GM23338 (cell line): ENCODE measurements around the gene BCR. TPM values are rescaled to one million over a fixed set of nuclear protein-coding genes. Genes with fewer than 3 reads are reported as not detected.

Source experiments
- ATAC-seq: fragments of 200-7000 bp; cut with Tn5 transposase; 3 replicates; pipeline ENCODE4 v1.9.1; 2020
- DNase-seq: peaks from one replicate; pipeline ENCODE4 v3.0.0-alpha.2; 2015; ENCODE audit warnings: low spot score
- H2AFZ ChIP-seq: fragments of 200-600 bp; sonication (generic); 2 replicates; pipeline ENCODE4 v1.8.0; 2016; ENCODE audit warnings: antibody characterized with exemption, mild to moderate bottlenecking, moderate library complexity
- H3F3A ChIP-seq: fragments of 200-600 bp; sonication (generic); replicated peaks from 2 replicates; pipeline ENCODE4 v1.8.0; 2017; ENCODE audit warnings: antibody characterized with exemption, mixed run types, low read depth
- H3K27ac ChIP-seq: fragments of 200-600 bp; sonication (generic); 2 replicates; pipeline ENCODE4 v1.6.1; 2016; ENCODE audit warnings: low read depth
- H3K27me3 ChIP-seq: fragments of 200-600 bp; sonication (generic); 2 replicates; pipeline ENCODE4 v1.8.0; 2016; ENCODE audit warnings: mild to moderate bottlenecking, mixed run types, moderate library complexity; ENCODE audit not compliant: insufficient read depth
- H3K36me3 ChIP-seq: fragments of 200-600 bp; sonication (generic); 2 replicates; pipeline ENCODE4 v1.8.0; 2016; ENCODE audit warnings: mild to moderate bottlenecking; ENCODE audit not compliant: insufficient read depth
- H3K4me1 ChIP-seq: fragments of 200-600 bp; sonication (generic); 2 replicates; pipeline ENCODE4 v1.8.0; 2016; ENCODE audit warnings: mild to moderate bottlenecking, moderate library complexity; ENCODE audit not compliant: insufficient read depth
- H3K4me2 ChIP-seq: fragments of 200-600 bp; sonication (generic); 2 replicates; pipeline ENCODE4 v1.7.1; 2017; ENCODE audit warnings: mixed run types
- H3K4me3 ChIP-seq: fragments of 200-600 bp; sonication (generic); 2 replicates; pipeline ENCODE4 v1.6.1; 2016; ENCODE audit warnings: mixed run types
- H3K79me2 ChIP-seq: fragments of 200-600 bp; sonication (generic); replicated peaks from 2 replicates; pipeline ENCODE4 v1.8.0; 2017; ENCODE audit warnings: mild to moderate bottlenecking; ENCODE audit not compliant: insufficient read depth
- H3K9me2 ChIP-seq: fragments of 200-600 bp; sonication (generic); 2 replicates; pipeline ENCODE4 v1.8.0; 2017; ENCODE audit not compliant: insufficient read depth
- H4K20me1 ChIP-seq: fragments of 200-600 bp; sonication (generic); replicated peaks from 2 replicates; pipeline ENCODE4 v1.8.0; 2017; ENCODE audit warnings: mild to moderate bottlenecking; ENCODE audit not compliant: insufficient read depth
- H3K27ac Mint-ChIP-seq: 2 replicates; pipeline ENCODE4 v1.8.0; 2020; ENCODE audit warnings: inconsistent platforms, mild to moderate bottlenecking, moderate library complexity, mixed read lengths
- H3K27me3 Mint-ChIP-seq: 3 replicates; pipeline ENCODE4 v1.8.0; 2022; ENCODE audit warnings: low read depth, mild to moderate bottlenecking, moderate library complexity, mixed read lengths, inconsistent platforms; ENCODE audit not compliant: insufficient read depth, poor library complexity
- H3K36me3 Mint-ChIP-seq: 3 replicates; pipeline ENCODE4 v1.8.0; 2021; ENCODE audit warnings: low read depth, mild to moderate bottlenecking, inconsistent platforms, moderate library complexity, mixed read lengths
- H3K4me1 Mint-ChIP-seq: 3 replicates; pipeline ENCODE4 v1.8.0; 2020; ENCODE audit warnings: mild to moderate bottlenecking, inconsistent platforms, mixed read lengths
- H3K4me3 Mint-ChIP-seq: 3 replicates; pipeline ENCODE4 v1.8.0; 2021; ENCODE audit warnings: moderate library complexity, mild to moderate bottlenecking, inconsistent platforms, mixed read lengths
- H3K9me3 Mint-ChIP-seq: 3 replicates; pipeline ENCODE4 v1.8.0; 2020; ENCODE audit warnings: moderate library complexity, mild to moderate bottlenecking, inconsistent platforms, mixed read lengths
- CREB1 ChIP-seq: fragments of 250-450 bp; sonication (Bioruptor Pico); IDR thresholded peaks from 2 replicates; pipeline ENCODE4 v1.5.0; 2020; ENCODE audit warnings: low read depth, mild to moderate bottlenecking, moderate library complexity
- CTCF ChIP-seq, 2 experiments: fragments of 200-600 bp in 1 of 2; sonication (generic) in 1 of 2; conservative IDR thresholded peaks; 2 replicates each; pipeline versions ENCODE4 v1.5.1 to v1.6.1; 2016 to 2017; ENCODE audit warnings: antibody characterized with exemption in 2 of 2, low read depth in 2 of 2, mild to moderate bottlenecking in 2 of 2, moderate library complexity in 1 of 2
- EZH2 ChIP-seq: fragments of 200-600 bp; sonication (generic); IDR thresholded peaks from one replicate; pipeline ENCODE4 v1.8.0; 2017; ENCODE audit warnings: antibody characterized with exemption, mild to moderate bottlenecking, low read depth; ENCODE audit not compliant: unreplicated experiment
- EZH2phosphoT487 ChIP-seq: fragments of 200-600 bp; sonication (generic); IDR thresholded peaks from one replicate; pipeline ENCODE4 v1.8.1; 2018; ENCODE audit warnings: antibody characterized with exemption; ENCODE audit not compliant: unreplicated experiment
- JUNB ChIP-seq: IDR thresholded peaks from one replicate; pipeline ENCODE4 v1.6.1; 2016; ENCODE audit warnings: antibody characterized with exemption; ENCODE audit not compliant: unreplicated experiment
- NANOG ChIP-seq: IDR thresholded peaks from 2 replicates; pipeline ENCODE4 v1.6.1; 2016; ENCODE audit warnings: antibody characterized with exemption, borderline replicate concordance
- POLR2AphosphoS5 ChIP-seq: IDR thresholded peaks from 2 replicates; pipeline ENCODE4 v1.6.1; 2016; ENCODE audit warnings: antibody characterized with exemption, low read depth
- REST ChIP-seq: IDR thresholded peaks from one replicate; pipeline ENCODE4 v1.6.1; 2018; ENCODE audit warnings: antibody characterized with exemption; ENCODE audit not compliant: unreplicated experiment
- STAT1 ChIP-seq: IDR thresholded peaks from one replicate; pipeline ENCODE4 v1.6.1; 2016; ENCODE audit warnings: antibody characterized with exemption; ENCODE audit not compliant: unreplicated experiment
- ZNF114 ChIP-seq: fragments of 250-450 bp; sonication (Bioruptor Pico); IDR thresholded peaks from 2 replicates; pipeline ENCODE4 v1.5.0; 2020; ENCODE audit warnings: mild to moderate bottlenecking, moderate library complexity
- ZNF331 ChIP-seq: fragments of 250-450 bp; sonication (Bioruptor Pico); IDR thresholded peaks from 2 replicates; pipeline ENCODE4 v1.5.0; 2020; ENCODE audit warnings: low read depth, mild to moderate bottlenecking, moderate library complexity
- polyA plus RNA-seq: library from polyadenylated mRNA; unstranded; fragments of >200 nt; fragmentation: Nextera tagmentation; extraction: Ambion mirVana; gene quantifications from 2 replicates; pipeline ENCODE4 v1.2.1, GENCODE V29; 2016
- total RNA-seq: library from RNA; depleted of rRNA; stranded (reverse); fragments of >200 nt; shearing (Covaris generic); gene quantifications from 2 replicates; pipeline ENCODE4 v1.2.3, GENCODE V29; 2014
- TF ChIP-seq, protein P1 (sequence below): fragments of 250-450 bp; sonication (Bioruptor Pico); IDR thresholded peaks from 2 replicates; pipeline ENCODE4 v1.5.0; 2020; ENCODE audit warnings: mild to moderate bottlenecking, moderate library complexity
- TF ChIP-seq, protein P2 (sequence below): IDR thresholded peaks from 2 replicates; pipeline ENCODE4 v1.6.1; 2016; ENCODE audit warnings: antibody characterized with exemption

The BCR gene
- total and polyA plus RNA-seq, 2 experiments from 2014 or later, result 17.7 to 121 TPM

DNA sequence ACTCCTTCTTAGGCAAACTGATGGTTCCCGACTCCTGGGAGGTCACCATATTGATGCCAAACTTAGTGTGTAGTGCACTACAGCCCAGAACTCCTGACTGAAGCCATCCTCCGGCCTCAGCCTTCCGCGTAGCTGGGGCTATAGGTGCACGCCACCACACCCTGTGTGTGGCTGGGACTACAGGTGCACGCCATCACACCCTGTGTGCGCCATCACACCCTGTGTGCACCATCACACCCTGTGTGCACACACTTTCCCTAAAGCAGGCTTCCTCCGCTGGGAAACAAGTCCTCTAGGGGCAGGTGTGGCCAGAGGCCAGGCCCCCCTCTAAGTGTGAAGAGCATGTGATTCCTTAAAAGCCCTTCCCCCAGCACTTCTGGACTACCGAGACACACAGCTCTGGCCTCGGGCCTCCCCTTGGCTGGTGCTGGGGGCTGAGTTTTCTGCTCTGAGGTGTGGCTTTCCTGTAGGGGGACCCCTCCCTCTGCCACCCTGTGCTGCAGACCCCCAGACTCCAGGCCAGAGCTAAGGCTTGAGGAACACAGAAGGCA, 81.7 kb downstream of the BCR start:
- Mint-ChIP-seq H3K4me3 (no peak overlapping the region), H3K9me3 (no peaks in the 10 kb centered on the region; the same call in 2 of the 3 replicates), H3K36me3 (peaks cover 47% of the 10 kb centered on the region), H3K27me3 (peaks cover 5% of the 10 kb centered on the region), H3K4me1 (peaks cover 29% of the 10 kb centered on the region), H3K27ac (no peak overlapping the region; the same call in 1 of the 2 replicates)
- Histone ChIP-seq H3K79me2 (peaks cover 30% of the 10 kb centered on the region), H3F3A (0 out of 2 replicates have a peak, but pooled peaks cover 4% of the 10 kb centered on the region), H3K4me3 (no peak overlapping the region), H3K4me2 (no peak overlapping the region), H4K20me1 (peaks cover 14% of the 10 kb centered on the region), H3K27ac (no peak overlapping the region), H3K9me2 (no peaks in the 10 kb centered on the region), H3K4me1 (peaks cover 9% of the 10 kb centered on the region), H3K27me3 (no peaks in the 10 kb centered on the region), H3K36me3 (no peaks in the 10 kb centered on the region), H2AFZ (no peak overlapping the region)
- DNase-seq, result no peak
- no peak for ATAC-seq
- TF ChIP-seq NANOG (no peak), STAT1 (no peak), JUNB (no peak), REST (no peak), ZNF331 (CRISPR knock-in tag) (no peak), CTCF (conservative IDR thresholded peaks at IDR 0.05; ENCODE audit: low read depth in 2 of 2) (no peak), EZH2phosphoT487 (no peak), POLR2AphosphoS5 (no peak), ZNF114 (CRISPR knock-in tag) (no peak), EZH2 (no peak), CREB1 (CRISPR knock-in tag) (no peak)
- TF ChIP-seq, protein P1, sequence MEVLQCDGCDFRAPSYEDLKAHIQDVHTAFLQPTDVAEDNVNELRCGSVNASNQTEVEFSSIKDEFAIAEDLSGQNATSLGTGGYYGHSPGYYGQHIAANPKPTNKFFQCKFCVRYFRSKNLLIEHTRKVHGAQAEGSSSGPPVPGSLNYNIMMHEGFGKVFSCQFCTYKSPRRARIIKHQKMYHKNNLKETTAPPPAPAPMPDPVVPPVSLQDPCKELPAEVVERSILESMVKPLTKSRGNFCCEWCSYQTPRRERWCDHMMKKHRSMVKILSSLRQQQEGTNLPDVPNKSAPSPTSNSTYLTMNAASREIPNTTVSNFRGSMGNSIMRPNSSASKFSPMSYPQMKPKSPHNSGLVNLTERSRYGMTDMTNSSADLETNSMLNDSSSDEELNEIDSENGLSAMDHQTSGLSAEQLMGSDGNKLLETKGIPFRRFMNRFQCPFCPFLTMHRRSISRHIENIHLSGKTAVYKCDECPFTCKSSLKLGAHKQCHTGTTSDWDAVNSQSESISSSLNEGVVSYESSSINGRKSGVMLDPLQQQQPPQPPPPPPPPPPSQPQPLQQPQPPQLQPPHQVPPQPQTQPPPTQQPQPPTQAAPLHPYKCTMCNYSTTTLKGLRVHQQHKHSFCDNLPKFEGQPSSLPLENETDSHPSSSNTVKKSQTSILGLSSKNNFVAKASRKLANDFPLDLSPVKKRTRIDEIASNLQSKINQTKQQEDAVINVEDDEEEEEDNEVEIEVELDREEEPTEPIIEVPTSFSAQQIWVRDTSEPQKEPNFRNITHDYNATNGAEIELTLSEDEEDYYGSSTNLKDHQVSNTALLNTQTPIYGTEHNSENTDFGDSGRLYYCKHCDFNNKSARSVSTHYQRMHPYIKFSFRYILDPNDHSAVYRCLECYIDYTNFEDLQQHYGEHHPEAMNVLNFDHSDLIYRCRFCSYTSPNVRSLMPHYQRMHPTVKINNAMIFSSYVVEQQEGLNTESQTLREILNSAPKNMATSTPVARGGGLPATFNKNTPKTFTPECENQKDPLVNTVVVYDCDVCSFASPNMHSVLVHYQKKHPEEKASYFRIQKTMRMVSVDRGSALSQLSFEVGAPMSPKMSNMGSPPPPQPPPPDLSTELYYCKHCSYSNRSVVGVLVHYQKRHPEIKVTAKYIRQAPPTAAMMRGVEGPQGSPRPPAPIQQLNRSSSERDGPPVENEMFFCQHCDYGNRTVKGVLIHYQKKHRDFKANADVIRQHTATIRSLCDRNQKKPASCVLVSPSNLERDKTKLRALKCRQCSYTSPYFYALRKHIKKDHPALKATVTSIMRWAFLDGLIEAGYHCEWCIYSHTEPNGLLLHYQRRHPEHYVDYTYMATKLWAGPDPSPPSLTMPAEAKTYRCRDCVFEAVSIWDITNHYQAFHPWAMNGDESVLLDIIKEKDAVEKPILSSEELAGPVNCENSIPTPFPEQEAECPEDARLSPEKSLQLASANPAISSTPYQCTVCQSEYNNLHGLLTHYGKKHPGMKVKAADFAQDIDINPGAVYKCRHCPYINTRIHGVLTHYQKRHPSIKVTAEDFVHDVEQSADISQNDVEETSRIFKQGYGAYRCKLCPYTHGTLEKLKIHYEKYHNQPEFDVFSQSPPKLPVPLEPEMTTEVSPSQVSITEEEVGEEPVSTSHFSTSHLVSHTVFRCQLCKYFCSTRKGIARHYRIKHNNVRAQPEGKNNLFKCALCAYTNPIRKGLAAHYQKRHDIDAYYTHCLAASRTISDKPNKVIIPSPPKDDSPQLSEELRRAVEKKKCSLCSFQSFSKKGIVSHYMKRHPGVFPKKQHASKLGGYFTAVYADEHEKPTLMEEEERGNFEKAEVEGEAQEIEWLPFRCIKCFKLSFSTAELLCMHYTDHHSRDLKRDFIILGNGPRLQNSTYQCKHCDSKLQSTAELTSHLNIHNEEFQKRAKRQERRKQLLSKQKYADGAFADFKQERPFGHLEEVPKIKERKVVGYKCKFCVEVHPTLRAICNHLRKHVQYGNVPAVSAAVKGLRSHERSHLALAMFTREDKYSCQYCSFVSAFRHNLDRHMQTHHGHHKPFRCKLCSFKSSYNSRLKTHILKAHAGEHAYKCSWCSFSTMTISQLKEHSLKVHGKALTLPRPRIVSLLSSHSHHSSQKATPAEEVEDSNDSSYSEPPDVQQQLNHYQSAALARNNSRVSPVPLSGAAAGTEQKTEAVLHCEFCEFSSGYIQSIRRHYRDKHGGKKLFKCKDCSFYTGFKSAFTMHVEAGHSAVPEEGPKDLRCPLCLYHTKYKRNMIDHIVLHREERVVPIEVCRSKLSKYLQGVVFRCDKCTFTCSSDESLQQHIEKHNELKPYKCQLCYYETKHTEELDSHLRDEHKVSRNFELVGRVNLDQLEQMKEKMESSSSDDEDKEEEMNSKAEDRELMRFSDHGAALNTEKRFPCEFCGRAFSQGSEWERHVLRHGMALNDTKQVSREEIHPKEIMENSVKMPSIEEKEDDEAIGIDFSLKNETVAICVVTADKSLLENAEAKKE (CRISPR knock-in tag), result no peak
- TF ChIP-seq, protein P2, sequence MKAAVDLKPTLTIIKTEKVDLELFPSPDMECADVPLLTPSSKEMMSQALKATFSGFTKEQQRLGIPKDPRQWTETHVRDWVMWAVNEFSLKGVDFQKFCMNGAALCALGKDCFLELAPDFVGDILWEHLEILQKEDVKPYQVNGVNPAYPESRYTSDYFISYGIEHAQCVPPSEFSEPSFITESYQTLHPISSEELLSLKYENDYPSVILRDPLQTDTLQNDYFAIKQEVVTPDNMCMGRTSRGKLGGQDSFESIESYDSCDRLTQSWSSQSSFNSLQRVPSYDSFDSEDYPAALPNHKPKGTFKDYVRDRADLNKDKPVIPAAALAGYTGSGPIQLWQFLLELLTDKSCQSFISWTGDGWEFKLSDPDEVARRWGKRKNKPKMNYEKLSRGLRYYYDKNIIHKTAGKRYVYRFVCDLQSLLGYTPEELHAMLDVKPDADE, result no peak
